ENCODE measurements around the gene ESF1.

- TF ChIP-seq YY1 (IDR thresholded peaks at IDR 0.05; ENCODE audit: insufficient read depth, insufficient read length) (no peak), SUZ12 (IDR thresholded peaks at IDR 0.05; ENCODE audit: extremely low read depth, insufficient read depth, insufficient read length) (no peak), ZNF274 (IDR thresholded peaks at IDR 0.05; ENCODE audit: low read depth, low read length) (no peak)
These were observed 19.4 kb downstream of the ESF1 start for GRCh38 chr20:13765299-13765698.
